ENCODE results near the gene DENND1A.

Gene DENND1A

DNA sequence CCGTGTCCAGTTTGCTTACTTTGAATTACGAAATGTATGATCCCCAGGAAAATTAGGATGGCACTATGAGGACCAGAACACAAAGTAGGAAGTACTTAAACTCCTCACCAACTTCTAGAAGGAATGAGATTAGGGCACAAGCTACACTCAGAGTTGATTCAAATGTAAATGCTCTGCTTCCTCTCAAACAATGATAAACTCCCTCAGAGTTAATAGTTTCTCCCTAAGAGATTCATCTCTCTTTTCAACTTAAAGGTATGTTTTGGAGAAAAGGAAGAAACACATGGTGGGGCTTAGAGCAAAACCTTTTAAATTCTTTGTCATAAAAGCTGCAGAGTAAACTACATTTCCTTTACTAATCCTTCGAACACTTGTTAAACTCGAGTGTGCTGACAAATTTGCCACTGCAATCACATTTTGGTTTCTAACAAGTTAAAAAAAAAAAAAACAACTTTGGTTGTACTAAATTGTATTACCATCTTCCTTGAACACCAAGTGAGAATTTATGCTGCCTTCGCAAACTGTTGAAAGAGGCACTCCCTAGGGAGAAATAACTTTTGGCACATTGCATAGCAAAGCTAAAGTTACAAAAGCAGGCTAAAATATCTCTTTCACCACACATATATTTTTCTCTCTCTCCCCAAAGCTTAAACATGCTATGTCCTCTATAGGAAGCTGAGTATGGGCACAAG is 66.6 kb downstream of the DENND1A start:
- DNase-seq: peak in 1 of 4 experiments; percentile 22

DNA sequence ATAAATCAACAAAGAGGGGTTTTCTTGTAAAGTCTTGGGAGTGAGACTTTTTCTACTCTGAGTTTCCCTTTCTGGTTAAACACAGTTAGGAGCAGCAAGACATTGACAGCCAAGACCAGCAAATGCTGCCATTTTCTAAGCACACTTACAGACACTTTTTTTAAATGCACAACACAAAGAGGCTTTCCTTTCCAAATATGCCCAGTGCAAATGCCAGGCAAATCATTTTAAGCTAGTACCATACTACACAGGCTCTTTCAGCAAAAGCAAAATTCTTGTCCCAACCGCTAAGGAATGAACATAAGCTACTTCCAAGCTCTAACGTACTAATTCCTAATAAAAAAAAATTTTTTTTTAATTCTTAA is 68.2 kb downstream of the DENND1A start:
- no peak for DNase-seq

DNA sequence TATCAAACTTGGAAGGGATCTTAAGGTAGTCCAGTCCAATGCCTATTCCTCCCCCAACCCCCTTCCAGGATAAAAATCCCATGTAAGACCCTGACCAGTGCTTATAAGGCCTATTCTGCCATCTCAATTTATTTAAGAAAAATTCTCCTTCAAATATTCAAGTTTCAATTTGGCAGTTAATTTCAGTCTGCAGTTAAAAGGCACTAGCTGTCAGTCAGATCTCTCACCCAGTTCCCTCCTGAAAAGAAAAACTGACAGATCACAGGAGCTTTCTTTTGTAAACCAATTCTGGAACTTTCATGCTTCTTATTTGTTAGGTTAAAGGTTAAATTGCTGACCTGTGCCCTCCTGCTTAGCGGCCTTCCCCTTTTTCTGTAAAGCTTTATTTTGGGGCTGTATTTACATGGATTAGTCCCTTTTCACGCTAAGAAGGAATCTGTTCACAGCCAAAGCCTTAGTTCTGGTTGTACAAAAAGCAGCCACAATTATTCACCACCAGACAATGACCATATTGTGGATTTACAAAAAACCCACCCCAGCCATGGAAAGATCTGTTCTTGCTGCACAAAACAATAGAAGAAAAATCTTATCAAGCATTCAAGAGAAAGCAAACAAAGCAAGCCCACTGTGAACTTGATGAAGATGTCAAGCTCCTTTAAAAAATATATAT is 68.7 kb downstream of the DENND1A start:
- peak in 2 of 4 experiments; percentile 17 to 19 for DNase-seq

DNA sequence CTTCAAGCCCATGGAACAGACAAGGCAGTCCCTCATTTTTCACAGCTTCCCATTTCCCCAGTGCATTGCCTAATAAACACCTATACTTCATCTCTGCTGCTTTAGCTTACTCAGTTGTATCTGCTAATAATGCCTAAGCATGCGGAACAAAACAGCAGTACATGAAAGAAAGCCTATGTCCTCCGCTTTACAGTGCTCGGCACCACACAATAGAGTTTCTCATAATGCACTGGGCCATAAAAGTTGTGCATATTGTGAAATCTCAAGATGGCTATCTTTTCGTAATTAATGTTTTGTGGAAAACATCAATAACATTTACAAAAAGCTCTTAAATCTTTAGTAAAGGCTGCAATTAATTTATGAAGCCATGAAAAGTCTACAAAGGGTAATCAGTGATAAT is 69.3 kb downstream of the DENND1A start:
- DNase-seq: no peak

DNA sequence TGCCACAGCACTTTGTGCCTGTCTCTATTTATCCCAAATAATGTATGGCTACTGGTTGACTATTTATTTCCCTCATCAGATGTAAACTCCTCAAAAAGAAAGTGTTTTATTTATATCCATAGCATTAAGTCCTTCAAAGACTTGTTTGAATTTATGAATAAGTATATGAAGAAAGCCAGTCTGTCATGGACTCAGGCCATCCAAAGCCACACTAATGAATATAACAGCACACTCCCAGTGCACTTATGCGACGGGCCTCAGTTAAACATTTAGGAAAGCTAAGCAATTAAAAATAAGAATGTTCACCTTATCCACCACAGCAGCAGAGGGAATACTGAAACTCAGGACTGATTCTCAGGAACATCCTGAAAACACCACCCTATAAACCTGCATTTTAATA is 77.5 kb downstream of the DENND1A start:
- no peak for DNase-seq

DNA sequence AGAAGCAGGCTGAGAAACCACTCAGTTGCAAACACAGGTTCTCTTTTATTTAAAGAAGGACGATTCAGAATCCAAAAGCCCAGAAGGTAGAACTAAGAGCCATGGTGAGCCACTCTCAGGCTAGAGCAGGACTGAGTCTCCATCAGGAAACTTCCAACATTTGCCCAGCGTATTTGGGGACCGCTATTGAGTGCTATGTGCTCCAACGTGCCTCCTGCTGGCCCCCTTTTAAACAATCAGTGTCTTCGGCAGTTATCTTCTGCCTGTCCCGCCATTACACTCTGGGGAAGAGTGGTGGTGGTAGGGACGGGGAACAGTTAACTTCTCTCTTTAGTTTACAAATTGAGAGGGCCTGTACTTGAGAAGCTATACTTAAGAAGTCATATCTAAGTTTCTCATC is 78.1 kb downstream of the DENND1A start:
- DNase-seq: no peak

DNA sequence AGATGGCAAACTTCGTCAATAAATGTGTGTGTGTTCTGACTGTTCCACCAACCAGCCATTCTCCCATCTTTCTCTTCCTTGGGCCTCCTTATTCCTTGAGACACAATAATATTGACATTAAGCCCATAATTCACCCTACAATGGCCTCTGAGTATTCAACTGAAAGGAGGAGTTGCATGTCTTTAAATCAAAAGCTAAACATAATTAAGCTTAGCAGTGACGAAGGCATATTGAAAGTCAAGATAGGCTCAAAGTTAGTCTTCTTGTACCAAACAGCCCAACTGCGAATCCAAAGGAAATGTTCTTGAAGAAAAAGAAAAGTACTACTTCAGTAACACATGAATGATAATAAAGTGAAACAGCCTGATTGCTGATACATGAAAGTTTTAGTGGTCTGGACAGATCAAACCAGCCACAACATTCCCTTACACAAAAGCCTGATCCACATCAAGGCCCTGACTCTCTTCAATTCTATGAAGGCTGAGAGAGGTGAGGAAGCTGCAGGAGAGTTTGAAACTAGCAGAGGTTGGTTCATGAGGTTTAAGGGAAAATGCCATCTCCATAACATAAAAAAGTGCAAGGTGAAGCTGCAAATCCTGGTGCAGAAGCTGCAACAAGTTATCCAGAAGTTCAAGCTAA is 81.4 kb downstream of the DENND1A start:
- no peak for DNase-seq

DNA sequence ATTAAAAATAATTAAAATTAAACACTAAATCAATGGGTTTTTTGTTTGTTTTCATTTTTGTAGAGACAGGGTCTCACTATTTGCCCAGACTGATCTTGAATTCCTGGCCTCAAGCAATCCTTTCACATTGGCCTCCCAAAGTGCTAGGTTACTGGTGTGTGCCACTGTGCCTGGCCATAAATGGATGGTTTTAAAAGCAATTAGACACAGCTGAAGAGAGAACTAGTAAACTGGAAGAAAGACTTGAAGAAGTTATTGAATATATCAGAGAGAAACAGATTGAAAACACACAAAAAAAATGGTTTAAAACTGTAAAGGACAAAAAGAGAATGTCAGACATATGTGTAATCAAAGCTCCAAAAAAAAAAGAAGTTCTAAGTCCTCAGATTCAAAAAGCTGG is 83.0 kb downstream of the DENND1A start:
- DNase-seq: no peak

DNA sequence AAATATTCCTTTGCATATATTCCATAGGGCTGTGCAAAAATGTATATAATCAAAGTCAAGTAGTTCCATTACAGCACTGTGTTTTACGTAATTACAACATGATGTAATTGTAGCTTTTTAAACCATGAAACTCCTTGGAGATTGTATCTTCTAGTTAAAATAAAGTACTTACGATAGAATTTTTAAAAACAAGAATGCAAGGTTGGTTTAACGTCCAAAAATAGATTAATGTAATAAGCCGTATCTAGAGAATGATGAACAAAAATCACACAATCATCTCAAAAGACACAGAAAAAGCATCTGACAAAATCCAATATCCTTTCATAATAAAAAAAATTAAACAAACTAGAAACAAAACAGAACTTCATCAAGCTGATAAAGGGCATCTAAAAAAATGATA is 86.2 kb downstream of the DENND1A start:
- no peak for DNase-seq

DNA sequence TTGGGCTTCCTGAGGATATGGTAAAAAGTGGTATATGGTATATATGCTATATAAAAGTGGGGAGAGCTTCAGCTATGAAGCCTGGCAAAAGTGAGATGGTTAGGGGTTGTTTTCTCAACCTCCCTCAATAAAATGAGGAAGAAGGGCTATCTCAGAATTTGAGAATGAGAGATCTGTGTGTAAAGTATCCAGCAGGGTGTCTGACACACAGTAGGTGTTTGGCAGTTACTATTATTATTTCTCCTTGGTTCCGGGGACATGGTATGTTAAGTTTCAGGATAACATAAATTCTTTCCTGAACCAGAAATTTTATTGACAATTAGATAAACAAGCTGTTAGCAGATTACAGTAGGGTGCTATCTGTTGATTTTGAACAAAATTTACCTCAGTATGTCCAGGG is 94.1 kb downstream of the DENND1A start:
- DNase-seq: peak in 1 of 4 experiments; percentile 9

DNA sequence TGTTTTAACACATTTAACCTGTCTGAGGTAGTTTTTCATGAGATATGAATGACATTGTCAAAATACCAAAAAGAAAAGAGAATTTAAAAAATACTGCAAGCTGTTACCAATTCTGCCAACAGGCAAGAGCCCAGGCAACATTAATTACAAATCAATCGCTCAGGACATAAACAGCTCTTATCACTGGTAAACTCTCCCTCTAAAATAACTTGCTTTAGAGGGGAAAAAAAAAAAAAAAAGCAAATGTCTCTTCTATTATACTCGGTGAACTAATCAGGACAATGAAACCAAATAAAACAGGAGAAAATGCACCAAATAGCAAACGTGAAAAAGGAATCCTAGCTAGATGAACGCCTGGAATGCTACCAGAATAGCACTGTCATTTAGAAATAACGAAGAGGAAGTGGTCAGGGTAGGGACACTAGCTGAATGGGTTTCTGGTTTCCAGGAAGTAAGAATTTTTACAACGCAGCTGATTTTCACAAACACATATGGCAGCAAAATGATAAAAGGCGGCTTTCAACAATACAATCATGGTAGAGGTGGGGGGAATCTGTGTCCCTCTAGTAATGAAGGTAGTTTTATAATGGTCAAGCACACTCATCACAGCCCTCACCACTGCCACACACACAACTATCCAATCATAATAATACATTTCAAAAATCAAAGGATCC is 94.9 kb downstream of the DENND1A start:
- DNase-seq: peak; percentile 62 to 85 (median 73)

DNA sequence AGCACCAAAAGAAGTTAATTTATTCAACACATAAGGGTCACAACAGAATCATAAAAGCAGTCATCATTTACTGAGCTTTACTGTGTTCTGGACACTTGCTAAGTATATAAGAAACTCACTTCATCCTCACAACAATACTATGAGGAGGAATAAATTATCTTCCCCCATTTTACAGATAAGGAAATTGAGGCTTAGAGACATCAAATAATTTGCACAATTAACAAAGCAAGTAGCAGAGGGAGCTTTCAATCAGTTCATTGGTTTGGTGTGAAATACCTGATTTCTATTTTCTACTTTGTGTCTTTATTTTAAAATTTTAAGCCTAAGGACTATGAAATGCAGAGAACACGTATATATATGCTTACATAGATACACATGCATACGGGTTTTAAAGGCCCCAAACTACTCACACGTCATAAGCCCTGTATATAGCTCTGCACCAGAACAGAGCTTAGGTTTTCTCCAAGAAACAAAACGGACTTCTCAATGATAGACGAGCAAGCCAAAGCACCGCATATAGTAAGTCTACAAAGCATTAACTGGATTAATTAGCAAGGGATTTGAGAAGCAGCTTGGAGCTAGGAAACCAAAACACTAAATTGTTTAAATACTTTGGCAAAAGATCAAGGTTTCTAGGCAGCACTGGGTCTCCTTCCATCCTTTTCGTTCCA is 95.6 kb downstream of the DENND1A start:
- peak in 1 of 4 experiments; percentile 5 for DNase-seq

DNA sequence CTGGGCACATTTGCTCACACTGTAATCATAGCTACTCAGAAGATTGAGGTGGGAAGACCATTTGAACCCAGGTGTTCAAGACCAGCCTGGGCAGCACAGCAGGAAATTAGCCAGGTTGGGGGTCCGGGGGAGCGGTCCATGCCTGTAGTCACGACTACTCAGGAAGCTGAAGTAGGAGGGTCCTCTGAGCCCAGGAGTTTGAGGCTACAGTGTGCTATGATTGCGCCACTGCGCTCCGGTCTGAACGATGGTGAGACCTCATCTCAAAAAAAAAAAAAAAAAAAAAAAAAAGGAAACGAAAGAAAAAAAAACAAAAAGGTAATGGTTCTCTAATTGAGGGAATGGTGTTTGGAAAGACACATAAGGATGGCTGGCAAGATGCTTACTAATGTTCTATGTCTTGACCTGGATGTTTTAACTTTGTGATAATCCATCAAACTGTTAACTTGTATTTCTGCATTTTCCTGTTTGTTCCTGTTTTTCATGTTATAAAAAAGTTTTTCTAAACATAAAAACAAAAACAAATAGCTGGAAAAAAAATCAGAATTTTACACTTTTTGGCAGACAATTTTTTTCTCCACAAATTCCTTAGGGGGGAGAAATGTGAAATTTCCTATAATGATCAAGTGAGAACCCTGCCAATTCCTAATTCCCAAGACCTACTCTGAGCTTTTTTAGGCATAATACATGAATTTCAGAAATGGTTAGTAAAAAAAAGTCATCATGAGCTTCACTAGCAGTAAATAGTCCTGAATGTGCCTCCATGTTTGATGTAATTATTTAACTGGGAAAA is 96.9 kb downstream of the DENND1A start:
- DNase-seq: peak in 3 of 4 experiments; percentile 24 to 27 (median 26)

DNA sequence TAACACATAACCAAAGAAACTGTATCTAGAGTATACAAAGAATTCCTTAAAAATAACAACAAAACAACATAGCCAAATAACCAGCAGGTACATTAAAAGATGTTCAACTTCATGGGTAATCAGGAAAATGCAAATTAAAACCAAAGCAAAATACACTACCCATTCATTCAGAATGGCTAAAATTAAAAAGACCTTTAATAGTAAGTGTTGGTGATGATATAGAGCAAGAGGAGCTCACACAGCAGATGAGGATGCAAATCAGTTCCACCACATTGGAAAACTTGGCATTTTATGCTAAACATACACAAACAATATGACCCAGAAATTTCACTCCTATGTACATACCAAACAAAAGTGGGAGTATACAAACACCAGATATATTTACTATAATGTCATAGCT is 97.8 kb downstream of the DENND1A start:
- no peak for DNase-seq

DNA sequence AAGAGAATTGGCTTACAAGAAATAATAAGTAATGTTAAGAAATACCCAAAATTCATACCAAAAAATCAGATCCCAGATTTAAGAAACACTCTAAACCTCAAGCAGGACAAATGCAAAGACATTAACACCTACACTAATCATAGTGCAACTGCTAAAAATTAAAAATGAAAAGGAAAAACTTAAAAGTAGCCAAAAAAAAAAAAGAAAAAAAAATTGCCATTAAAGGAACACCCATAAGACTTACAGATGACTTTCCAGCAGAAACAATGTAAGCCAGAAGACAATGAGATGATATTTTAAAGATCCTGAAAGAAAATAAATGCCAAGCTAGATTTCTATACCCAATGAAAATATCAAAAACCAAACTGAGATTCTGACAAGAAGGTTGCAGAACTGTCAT is 101.5 kb downstream of the DENND1A start:
- DNase-seq: peak in 1 of 4 experiments; percentile 12

DNA sequence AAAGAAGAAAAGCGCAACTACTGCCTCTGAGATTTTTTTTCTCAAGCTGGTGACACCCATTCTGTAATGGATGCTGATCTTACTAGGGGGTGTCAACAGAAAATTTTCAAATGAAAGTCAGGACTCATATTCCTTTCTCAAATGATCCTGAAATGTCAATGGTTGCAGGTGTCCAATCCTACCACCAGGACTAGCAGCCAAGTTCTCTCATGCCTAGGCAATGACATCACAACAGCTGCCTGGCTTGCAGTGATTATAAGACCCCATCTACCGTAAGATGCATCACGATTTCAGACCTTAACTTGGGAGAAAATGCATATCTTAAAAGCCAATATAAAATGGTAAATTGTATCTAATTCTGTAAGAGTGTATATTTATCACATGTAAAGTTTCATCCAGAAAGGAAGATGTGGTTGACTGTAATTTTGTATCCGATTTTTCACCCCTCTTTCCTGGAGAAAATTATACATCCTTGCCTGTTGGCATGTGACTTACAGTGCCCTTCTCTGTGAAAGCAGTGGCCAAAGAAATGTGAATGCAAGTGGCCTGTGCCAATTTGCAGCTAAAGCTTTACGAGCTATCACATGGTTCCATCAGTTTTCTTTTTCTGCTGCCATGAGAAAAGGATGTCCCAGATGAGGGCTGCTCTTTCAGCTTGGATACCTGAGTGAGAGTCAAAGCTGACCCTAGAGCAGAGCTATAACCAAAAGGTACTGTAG is 104.4 kb downstream of the DENND1A start:
- no peak for DNase-seq

DNA sequence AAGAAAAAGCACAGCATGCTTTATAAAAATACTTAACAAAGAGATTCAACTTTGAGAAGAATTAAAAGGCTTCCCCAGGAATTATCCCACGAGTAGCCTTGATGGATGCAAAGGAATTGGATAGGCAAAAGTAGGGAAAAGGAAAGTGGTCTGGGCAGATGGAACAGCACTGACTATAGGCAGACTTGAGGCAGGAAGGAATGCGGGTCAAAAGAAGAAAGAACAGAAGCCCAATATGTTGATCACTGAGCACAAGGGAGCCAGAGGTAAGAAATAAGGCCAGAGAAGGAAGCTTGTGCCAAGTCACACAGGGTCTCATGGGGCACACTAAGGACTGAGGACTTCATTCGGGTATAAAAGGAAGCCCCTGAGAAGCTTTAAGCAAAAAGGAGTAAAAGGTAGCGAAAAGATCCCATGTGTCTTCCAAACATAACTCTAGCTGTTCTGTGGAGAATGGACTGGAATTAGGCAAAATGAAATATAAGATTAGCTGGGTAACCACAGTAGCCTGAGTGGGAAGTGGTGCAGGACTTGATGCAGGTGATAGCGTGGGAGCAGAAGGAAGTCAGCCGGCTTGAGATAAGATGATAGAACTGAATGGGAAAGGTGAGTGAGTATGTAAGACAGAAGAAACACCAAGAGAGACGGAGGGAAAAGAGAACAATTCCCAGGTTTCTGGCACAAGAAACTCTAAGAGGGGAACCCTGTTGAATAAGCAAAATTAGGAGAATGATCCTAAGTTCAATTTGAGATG is 106.6 kb downstream of the DENND1A start:
- no peak for DNase-seq

DNA sequence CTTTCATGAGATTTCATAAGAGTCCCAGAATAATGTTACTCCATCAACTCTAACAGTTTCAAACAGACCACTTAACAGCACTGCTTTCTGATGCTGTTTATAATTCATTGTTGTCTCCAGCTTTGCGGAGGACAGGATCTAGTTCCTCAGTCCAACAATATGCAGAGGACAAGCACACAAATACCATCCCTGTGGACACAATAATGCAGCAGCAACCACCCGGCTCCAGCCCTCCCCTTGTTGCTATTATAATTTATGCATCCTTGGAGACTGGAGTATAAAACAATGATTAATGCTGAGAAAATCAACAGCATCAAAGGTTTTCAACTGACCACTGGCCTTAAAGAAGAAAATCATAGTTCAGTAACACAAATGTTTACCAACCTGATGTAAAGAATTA is 108.3 kb downstream of the DENND1A start:
- DNase-seq: no peak

DNA sequence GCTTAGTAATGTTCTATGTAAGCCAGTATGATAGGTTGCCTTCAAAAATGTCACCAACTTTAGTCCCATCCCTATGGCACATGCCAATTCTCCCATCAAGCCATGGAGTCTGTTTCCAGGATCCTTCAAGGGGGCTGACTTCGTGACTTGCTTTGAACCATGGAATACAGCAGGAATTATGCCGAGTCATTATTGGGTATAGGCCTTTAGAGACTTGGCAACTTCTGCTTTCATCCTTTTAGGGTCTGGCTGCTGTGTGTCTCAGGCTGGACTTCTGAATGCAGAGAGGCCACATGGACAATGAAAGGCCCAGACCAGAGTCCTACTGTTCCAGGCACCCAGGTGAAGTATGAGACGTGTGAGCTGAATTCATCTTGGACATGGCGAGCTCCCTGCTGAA is 109.8 kb downstream of the DENND1A start:
- peak in 3 of 4 experiments; percentile 10 to 39 (median 14) for DNase-seq

DNA sequence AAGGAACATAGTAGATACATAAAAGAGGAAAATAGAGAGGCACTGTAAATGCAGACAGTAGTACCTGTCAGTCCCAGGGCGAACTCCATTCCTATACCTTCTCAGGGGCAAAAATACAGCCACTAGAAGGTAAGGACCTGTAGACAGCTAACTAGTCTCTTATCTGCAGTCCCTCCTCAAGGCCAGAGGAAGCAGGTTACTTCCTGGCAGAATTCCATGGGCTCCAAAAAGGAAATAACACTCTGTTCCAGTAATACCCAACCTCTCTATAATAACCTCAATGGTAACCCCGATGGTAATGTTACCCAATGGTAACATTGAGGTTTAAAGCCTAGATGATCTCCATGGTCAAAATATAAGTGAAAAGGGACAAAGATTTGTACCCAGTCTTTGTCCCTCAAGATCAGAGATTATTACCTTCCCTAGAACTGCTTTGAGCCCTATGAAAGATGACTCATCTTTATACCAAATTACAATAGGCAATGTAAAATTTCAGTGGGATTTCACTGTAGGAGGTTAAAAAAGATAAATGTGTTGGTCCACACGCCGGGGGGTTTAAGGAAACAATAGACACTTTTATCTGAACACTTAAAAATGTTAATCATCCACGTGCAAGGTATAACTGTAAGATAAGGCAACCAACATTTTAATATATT is 113.0 kb downstream of the DENND1A start:
- DNase-seq: no peak

Measured in suppressor macrophage (primary cell).